TTC549 (cell line): Measurements from ENCODE around the gene OAS2.

Experiments
- FAIRE-seq: peaks from 2 replicates; lab custom pipeline; 2012; peaks lifted over from hg19 to GRCh38; lab: Jason Lieb, UNC

Gene OAS2

DNA sequence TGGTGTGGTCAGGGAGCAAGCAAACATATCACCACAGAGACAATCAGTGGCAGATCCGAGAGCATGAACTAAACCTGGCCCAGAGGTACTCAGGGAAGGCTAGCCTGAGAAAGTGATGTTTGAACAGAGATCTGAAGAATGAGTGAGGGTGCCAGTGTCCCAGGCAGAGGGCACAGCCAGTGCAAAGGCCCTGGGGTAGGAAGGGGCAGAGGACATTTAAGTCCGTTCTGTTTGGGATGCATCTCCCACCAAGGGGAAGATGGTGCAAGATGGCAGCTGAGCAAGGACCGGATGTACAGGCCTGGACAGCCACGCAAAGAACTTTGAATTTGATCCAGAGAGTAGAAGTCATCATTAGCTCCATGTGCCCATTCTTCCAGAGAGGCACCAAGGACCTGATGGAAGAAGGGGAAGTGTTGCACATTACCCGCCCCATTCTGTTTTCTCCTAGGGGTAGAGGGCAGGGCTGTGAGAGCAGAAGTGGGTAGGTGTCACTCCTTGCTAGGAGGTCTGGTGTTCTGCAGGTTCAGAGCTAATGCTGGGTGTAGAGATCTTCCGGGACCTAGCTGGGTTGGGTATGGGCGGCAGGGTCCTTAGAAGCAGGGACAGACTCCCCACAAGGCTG, 82.1 kb downstream of the OAS2 start:
- no peak for FAIRE-seq

DNA sequence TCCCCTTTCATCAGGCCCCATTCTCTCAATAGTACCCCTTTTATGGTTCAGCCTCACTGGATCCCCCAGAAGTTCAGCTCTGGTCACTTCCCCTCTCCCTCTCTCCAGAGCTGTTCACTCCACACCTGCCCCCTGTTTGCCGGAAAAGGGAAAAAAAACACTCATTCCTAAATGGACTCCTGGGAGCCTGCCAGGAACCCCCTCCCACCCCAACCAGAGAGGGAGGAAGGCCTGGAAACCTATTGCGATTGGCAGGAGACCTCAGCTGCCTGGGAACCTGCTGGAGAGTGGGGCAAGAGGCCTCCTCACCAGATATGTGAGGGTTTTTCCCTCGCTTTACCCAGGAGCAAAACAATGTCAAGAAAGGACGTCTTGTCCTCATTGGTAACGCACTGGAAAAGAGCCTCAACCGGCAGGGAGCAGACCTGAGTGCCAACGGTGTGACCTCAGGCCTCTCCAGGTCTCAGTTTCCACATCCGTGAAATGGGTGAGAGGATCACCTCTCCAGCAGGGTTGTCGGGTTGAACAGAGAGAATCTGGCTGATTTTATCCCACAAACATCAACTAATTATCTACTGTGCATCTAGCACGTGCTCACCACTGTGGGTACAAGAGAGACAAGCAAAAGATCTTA, 82.9 kb downstream of the OAS2 start:
- FAIRE-seq: no peak
